NOMO-1 (cell line): ENCODE results near the gene ALLC.

Source experiments
- DNase-seq, 2 experiments: peaks; one replicate each; lab custom pipeline; 2025; ENCODE audit not compliant: unreplicated experiment in 2 of 2; lab: John Stamatoyannopoulos, UW

ALLC gene

GRCh38 chr2:3674066-3674845 is 16.3 kb downstream of the ALLC start:
- no peak for DNase-seq

- no peak for DNase-seq
Observed at GRCh38 chr2:3675687-3676086, 17.7 kb downstream of the ALLC start.

DNA sequence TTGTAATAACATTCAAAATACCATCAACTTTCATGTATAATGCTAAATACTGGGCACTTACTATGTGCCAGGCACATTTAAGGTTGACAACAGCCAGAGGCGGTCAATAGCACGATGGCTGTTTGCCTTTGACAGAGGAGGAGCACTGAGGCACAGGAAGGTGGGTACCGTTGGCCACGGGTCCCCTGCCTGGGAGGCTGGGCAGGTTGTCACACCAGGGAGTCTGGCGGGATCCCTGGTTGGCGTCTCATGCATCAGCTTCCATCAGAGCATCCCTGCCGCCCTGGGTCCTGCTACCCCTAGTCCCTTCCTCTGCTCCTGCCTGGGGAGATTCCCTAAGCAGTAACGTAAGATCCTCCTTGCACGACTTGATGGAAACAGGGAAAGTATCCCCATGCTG is 19.4 kb downstream of the ALLC start:
- DNase-seq: no peak

GRCh38 chr2:3678212-3678611 is 20.2 kb downstream of the ALLC start:
- DNase-seq: no peak

DNA sequence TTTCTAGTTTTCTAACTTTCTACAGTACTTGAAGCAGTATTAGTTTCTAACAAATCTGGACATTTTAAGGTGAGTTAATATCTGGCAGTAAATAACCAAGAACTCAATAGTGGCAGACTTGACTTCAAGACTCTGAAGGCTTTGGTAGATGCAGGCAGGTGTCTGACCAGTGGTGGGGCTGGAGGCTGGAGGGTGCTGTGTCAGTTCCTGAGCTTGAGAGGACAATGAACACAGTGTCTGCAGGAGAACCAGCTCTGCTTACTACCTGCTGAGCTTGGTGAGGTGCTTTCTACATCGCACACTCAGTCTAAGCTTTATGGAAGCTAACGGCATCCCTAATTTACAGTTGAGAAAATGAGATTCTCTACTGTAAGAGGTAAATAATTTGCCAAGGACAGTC is 21.2 kb downstream of the ALLC start:
- DNase-seq: no peak

- no peak for DNase-seq
Observed at GRCh38 chr2:3679616-3680393, 21.8 kb downstream of the ALLC start.

- DNase-seq: no peak
Observed at GRCh38 chr2:3680548-3681345, 22.7 kb downstream of the ALLC start.

DNA sequence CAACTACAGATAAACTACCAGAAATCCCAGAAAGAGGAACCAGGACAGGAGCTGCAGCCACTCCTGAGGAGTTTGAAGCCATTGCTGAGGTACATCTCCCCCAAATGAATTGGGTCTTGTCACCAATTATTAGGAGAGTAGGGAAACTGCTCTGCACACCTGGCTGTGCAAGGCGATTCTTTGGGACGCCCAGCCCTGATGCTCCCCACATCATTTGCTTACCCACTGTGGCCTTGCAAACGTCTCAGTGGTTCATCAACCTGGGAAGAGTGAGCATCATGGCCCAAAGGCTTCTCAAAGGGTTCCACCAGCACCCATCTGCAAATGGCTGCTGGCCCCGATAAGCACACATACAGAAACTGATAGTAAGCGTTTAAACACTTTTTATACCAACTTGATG is 23.6 kb downstream of the ALLC start:
- no peak for DNase-seq

DNA sequence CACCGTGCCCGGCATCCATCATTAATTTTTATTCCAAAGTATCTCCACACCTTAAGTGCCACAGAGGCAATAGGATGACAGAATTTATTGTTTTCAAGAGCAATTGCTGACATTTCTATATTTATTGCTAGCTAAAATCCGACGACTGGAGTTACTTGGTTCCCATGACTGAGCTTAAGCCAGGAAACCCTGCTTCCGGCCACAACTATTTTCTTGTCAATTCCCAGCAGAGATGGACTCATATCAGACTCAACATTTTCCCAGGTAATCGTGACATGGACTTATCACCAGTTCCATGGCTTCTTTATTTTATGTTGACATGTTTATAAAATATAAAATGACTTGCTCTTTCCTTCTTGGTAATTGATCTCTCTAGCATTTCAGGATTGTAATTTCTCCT is 24.8 kb downstream of the ALLC start:
- DNase-seq: no peak

GRCh38 chr2:3683748-3684454 is 25.9 kb downstream of the ALLC start:
- DNase-seq: no peak

DNA sequence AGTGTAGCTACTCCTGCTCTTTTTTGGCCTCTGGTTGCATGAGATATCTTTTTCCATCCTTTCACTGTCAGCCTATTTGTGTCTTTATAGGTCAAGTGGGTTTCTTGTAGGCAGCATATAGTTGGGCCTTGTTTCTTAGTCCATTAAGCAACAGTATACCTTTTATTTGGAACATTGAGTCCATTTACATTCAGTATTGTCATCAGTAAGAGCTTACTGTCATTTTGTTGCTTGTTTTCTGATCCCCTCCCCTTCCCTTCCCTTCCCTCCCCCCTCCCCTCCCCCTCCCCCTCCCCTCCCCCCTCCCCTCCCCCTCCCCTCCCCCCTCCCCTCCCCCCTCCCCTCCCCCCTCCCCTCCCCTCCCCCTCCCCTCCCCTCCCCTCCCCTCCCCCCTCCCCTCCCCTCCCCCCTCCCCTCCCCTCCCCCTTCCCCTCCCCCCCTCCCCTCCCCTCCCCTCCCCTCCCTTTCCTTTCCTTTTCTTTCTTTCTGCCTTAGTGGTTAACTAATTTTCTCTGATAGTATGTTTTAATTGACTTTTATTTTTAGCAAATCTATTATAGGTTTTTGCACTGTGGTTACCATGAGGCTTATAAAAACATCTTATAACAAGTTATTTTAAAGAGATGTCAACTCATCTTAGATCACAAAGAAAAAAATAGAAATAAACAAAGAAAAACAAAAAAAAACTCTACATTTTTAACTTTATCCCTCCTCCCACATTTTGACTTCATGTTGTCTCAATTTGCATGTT is 32.2 kb downstream of the ALLC start:
- DNase-seq: no peak

DNA sequence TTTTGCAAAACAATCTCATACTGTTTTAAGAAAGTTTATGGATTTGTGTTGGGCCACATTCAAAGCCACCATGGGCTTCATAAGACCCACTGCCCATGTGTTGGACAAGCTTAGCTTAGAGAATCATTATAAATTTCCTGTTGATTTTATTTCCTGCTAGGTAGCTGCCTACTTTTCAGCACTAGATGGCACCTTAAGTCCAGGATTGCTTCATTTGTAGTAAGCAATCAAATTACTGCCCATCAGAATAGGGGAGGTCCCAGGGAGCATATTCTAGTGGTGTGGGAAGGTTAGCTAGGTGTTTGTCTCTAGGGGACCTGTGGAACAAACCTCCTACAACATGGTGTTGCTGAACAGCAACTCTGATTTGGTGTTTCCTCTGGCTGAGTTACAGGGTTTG is 34.4 kb downstream of the ALLC start:
- no peak for DNase-seq

DNA sequence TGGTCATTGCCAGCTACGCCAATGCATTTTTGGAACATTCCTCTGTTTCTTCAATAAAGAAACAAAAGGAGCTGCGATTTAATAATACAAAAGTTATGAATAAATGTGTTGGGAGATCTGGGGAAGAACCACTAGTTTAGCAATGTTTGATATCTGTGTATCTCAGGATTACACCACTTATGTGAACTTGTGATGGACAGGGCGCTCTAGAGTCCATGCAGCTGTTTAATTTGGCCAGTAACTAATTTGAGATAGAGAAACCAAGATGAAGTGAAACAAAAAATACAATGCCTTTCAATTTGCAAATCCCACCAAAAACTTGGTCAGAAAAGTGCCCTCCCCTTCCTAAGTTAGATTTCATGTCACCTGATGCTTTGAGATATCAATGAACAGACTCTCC is 38.5 kb downstream of the ALLC start:
- DNase-seq: no peak

GRCh38 chr2:3701071-3701470 is 43.1 kb downstream of the ALLC start:
- no peak for DNase-seq

DNA sequence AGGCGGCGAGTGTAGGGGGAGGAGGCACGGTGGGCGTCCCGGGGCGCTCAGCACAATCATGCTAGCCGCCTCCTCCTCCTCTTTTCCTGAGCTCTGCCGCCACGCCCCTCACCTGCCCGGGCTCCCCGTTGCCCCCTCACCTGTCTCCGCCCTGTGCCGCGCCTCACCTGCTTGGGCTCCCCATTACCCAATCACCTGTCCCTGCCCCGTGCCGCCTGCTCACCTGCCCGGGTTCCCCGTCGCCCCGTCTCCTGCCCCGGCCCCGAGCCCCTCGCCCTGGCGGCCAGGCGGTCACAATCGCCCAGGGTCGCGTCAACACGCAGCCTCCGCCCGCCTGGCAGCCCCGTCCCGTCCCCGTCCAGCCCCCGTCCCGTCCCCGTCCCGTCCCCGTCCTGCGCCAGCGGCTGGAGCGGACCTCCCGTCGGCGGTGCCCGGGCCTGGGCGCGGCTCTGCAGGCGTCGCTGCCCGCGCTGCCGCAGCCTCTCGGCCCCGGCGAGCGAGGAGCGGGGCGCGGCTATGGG is 45.3 kb downstream of the ALLC start, which contains the start of gene DCDC2C:
DCDC2C (plus strand) TSS at position 340 of the 521 bp plus-strand sequence; CDS start at position 517, 177 bp downstream.
- no peak for DNase-seq

- no peak for DNase-seq
Observed at GRCh38 chr2:3703757-3704355, 45.9 kb downstream of the ALLC start.

DNA sequence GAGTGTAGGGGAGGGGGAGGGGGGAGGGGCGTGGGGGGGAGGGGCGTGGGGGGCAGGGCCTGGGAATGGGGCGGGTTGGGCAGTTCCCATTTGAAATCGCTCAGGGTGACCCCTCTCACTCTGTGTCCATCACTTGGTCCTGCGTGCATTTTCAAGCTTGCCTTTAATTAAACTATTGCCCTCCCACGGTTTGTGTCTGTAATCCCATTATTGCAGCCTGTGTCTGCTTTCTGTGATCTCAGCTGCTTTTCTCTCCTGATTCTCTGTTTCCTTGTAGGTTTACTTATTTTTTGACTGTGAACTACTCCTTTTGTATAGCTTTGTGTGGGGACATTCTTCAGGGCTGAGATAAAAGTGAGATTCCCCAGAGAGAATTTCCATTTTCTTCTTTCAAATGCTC is 46.7 kb downstream of the ALLC start:
- DNase-seq: no peak

- DNase-seq: no peak
Observed at GRCh38 chr2:3705782-3706181, 47.8 kb downstream of the ALLC start.

- DNase-seq: no peak
Observed at GRCh38 chr2:3706892-3707291, 48.9 kb downstream of the ALLC start.
